Body of pancreas (tissue), 4 donors: ENCODE measurements around the gene ANKRD31. TPM values are rescaled to one million over a fixed set of nuclear protein-coding genes. Genes with fewer than 3 reads are reported as not detected.
"Not testable (repeated sequence)": the region's sequence is repeated elsewhere in the genome, so short reads cannot be mapped to it uniquely, and the experiment has no call there.

Experiments
- ATAC-seq: fragments of 150-250 bp; one replicate; pipeline ENCODE4 v1.9.1; 2016
- DNase-seq, 4 donors: peaks; one replicate each; pipeline ENCODE4 v3.0.0-alpha.2; 2019
- H3K27ac ChIP-seq, 4 donors: fragments of 200-600 bp; sonication (generic); 1 replicate in 3 of 4; 2 replicates in 1 of 4; pipeline versions ENCODE4 v1.5.1 to v1.6.1; 2016 to 2019; ENCODE audit warnings: mild to moderate bottlenecking in 1 of 4, mixed read lengths in 1 of 4, moderate library complexity in 1 of 4
- H3K27me3 ChIP-seq, 2 donors: fragments of 200-600 bp; sonication (generic); one replicate each; pipeline ENCODE4 v1.6.0; 2016; ENCODE audit warnings: mild to moderate bottlenecking in 1 of 2
- H3K36me3 ChIP-seq, 2 donors: fragments of 200-600 bp; sonication (generic); replicated peaks in 1 of 2; 2 replicates each; pipeline ENCODE4 v1.5.1; 2016; ENCODE audit warnings: low read depth in 2 of 2; ENCODE audit not compliant: insufficient read depth in 1 of 2
- H3K4me1 ChIP-seq: fragments of 200-600 bp; sonication (generic); one replicate; pipeline ENCODE4 v1.6.0; 2016
- H3K4me3 ChIP-seq, 2 donors: fragments of 200-600 bp; sonication (generic); 1 replicate in 1 of 2; 2 replicates in 1 of 2; pipeline ENCODE4 v1.5.1; 2016 to 2019
- H3K9me3 ChIP-seq, 3 donors: fragments of 200-600 bp; sonication (generic); 1 replicate in 2 of 3; 2 replicates in 1 of 3; pipeline ENCODE4 v1.5.1; 2016
- POLR2A ChIP-seq, 3 donors: fragments of 450-650 bp; IDR thresholded peaks; one replicate each; pipeline ENCODE4 v1.6.1; 2016; ENCODE audit warnings: antibody characterized with exemption in 3 of 3, mild to moderate bottlenecking in 2 of 3
- WGBS, 2 donors: methylation state at CpG; one replicate each; pipeline ENCODE4 v1.1.5; 2017; 5-methylcytosine and 5-hydroxymethylcytosine counted together
- intact Hi-C: fragments of 100-400 bp; cut with DNase I; formaldehyde crosslinking; loops from one replicate; pipeline ENCODE4 v1.15.1; 2023
- total RNA-seq, 2 donors: library from RNA; depleted of rRNA; stranded (reverse); fragments of >200 nt; gene quantifications; one replicate each; pipeline ENCODE4 v1.1.0, GENCODE V29; 2016
- TF ChIP-seq, protein P1 (sequence below), 7 experiments: fragments of 450-650 bp in 4 of 7; fragments of 200-600 bp in 3 of 7; sonication (generic) in 3 of 7; IDR thresholded peaks; one replicate each; pipeline ENCODE4 v1.5.1; 2016 to 2019; ENCODE audit warnings: antibody characterized with exemption in 7 of 7

The ANKRD31 gene
- total RNA-seq, 2 donors from 2014 or later, result 0.33 to 0.78 TPM

GRCh38 chr5:75142566-75143136, 94.0 kb downstream of the ANKRD31 start:
- no peak overlapping the region for H3K4me3 ChIP-seq
- ATAC-seq, result no peak
- no peaks in the 10 kb centered on the region for H3K36me3 ChIP-seq
- H3K27ac ChIP-seq, result no peak overlapping the region
- WGBS, 2 donors, result 33 to 51% methylated on average over 2 of the region's 2 CpGs
- no peaks in the 10 kb centered on the region for H3K4me1 ChIP-seq
- intact Hi-C loops, result no loop called here
- no peak for DNase-seq
- H3K9me3 ChIP-seq, result no peaks in the 10 kb centered on the region
- no peaks in the 10 kb centered on the region for H3K27me3 ChIP-seq
- no peak for TF ChIP-seq POLR2A (IDR thresholded peaks at IDR 0.05)
- TF ChIP-seq, protein P1, sequence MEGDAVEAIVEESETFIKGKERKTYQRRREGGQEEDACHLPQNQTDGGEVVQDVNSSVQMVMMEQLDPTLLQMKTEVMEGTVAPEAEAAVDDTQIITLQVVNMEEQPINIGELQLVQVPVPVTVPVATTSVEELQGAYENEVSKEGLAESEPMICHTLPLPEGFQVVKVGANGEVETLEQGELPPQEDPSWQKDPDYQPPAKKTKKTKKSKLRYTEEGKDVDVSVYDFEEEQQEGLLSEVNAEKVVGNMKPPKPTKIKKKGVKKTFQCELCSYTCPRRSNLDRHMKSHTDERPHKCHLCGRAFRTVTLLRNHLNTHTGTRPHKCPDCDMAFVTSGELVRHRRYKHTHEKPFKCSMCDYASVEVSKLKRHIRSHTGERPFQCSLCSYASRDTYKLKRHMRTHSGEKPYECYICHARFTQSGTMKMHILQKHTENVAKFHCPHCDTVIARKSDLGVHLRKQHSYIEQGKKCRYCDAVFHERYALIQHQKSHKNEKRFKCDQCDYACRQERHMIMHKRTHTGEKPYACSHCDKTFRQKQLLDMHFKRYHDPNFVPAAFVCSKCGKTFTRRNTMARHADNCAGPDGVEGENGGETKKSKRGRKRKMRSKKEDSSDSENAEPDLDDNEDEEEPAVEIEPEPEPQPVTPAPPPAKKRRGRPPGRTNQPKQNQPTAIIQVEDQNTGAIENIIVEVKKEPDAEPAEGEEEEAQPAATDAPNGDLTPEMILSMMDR (IDR thresholded peaks at IDR 0.05), result no peak

DNA sequence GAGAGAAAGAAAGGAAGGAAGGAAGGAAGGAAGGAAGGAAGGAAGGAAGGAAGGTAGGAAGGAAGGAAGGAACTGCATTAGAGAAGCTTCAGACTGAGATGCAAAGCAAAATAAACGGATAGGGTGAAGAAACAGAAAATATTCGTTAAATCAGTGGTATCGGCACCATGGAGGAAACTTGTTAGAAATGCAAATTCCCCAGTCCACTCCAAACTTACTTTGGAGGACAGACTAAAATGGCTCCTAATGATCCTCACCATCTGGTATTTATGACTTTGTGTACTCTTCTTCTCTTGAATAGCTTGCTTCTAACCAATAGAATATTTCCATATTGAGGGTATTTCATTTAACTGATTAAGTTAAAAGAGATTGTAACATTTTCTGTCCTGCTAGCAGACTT, 96.4 kb downstream of the ANKRD31 start:
- no peak overlapping the region for H3K4me3 ChIP-seq
- no peak overlapping the region for H3K27ac ChIP-seq
- H3K36me3 ChIP-seq, result no peaks in the 10 kb centered on the region
- DNase-seq (no peak), ATAC-seq (no peak)
- intact Hi-C loops, result no loop called here
- no peaks in the 10 kb centered on the region for H3K4me1 ChIP-seq
- no peaks in the 10 kb centered on the region for H3K9me3 ChIP-seq
- no peak for TF ChIP-seq POLR2A (IDR thresholded peaks at IDR 0.05)
- TF ChIP-seq, protein P1 (IDR thresholded peaks at IDR 0.05), result no peak
- 85 to 91% methylated on average over 3 of the region's 3 CpGs for WGBS, 2 donors
- no peaks in the 10 kb centered on the region for H3K27me3 ChIP-seq

GRCh38 chr5:75138689-75139088, 98.0 kb downstream of the ANKRD31 start:
- no peak for TF ChIP-seq POLR2A (IDR thresholded peaks at IDR 0.05)
- DNase-seq (no peak), ATAC-seq (no peak)
- H3K4me1 ChIP-seq, result no peaks in the 10 kb centered on the region
- H3K27me3 ChIP-seq, result no peaks in the 10 kb centered on the region
- H3K4me3 ChIP-seq, result no peak overlapping the region
- no peaks in the 10 kb centered on the region for H3K9me3 ChIP-seq
- intact Hi-C loops, result no loop called here
- no peak overlapping the region for H3K27ac ChIP-seq
- H3K36me3 ChIP-seq, result no peaks in the 10 kb centered on the region

GRCh38 chr5:75130818-75131349, 105.8 kb downstream of the ANKRD31 start:
- intact Hi-C loops, result no loop called here
- ATAC-seq (no peak), DNase-seq (no peak)
- H3K36me3 ChIP-seq, result no peaks in the 10 kb centered on the region
- no peaks in the 10 kb centered on the region for H3K4me1 ChIP-seq
- no peak overlapping the region for H3K27ac ChIP-seq
- TF ChIP-seq POLR2A (IDR thresholded peaks at IDR 0.05), result no peak
- TF ChIP-seq, protein P1 (IDR thresholded peaks at IDR 0.05), result no peak
- no peak overlapping the region for H3K4me3 ChIP-seq
- WGBS, 2 donors, result 94% methylated on average over 17 to 21 of the region's 21 CpGs
- no peaks in the 10 kb centered on the region for H3K9me3 ChIP-seq
- H3K27me3 ChIP-seq, result no peaks in the 10 kb centered on the region

- Histone ChIP-seq H3K4me3 (no peak overlapping the region), H3K9me3 (no peaks in the 10 kb centered on the region), H3K4me1 (no peaks in the 10 kb centered on the region), H3K36me3 (no peaks in the 10 kb centered on the region), H3K27me3 (no peaks in the 10 kb centered on the region), H3K27ac (no peak overlapping the region)
- TF ChIP-seq POLR2A (IDR thresholded peaks at IDR 0.05), result no peak
- TF ChIP-seq, protein P1 (IDR thresholded peaks at IDR 0.05), result no peak
- DNase-seq (no peak), ATAC-seq (no peak)
- intact Hi-C loops, result no loop called here
Observed at GRCh38 chr5:75116856-75117255, 119.8 kb downstream of the ANKRD31 start.

DNA sequence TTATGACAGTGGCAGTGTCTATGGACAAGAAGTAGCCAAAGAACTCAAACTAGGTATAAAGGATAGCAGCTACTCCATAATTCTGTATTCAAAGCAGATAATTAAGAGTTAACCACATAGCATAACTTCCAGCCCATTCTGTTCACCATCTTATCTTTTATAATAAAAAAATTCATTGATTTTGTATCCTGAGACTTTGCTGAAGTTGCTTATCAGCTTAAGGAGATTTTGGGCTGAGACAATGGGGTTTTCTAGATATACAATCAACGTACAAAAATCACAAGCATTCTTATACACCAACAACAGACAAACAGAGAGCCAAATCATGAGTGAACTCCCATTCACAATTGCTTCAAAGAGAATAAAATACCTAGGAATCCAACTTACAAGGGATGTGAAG, 122.4 kb downstream of the ANKRD31 start:
- H3K27me3 ChIP-seq, H3K4me3 ChIP-seq, DNase-seq, intact Hi-C loops, ATAC-seq, H3K27ac ChIP-seq, H3K4me1 ChIP-seq, H3K9me3 ChIP-seq, H3K36me3 ChIP-seq: not testable (repeated sequence)
- 55 to 57% methylated on average over 1 of the region's 1 CpG for WGBS, 2 donors
